HG02852 (cell line): ENCODE results near the gene EGFL8.
"Not testable (repeated sequence)": the region's sequence is repeated elsewhere in the genome, so short reads cannot be mapped to it uniquely, and the experiment has no call there.

ENCODE experiments used
- ATAC-seq: cut with Tn5 transposase; IDR thresholded peaks from one replicate; pipeline ENCODE4 v1.9.1; 2021; ENCODE audit warnings: mild to moderate bottlenecking, moderate library complexity; ENCODE audit not compliant: unreplicated experiment

Gene EGFL8

DNA sequence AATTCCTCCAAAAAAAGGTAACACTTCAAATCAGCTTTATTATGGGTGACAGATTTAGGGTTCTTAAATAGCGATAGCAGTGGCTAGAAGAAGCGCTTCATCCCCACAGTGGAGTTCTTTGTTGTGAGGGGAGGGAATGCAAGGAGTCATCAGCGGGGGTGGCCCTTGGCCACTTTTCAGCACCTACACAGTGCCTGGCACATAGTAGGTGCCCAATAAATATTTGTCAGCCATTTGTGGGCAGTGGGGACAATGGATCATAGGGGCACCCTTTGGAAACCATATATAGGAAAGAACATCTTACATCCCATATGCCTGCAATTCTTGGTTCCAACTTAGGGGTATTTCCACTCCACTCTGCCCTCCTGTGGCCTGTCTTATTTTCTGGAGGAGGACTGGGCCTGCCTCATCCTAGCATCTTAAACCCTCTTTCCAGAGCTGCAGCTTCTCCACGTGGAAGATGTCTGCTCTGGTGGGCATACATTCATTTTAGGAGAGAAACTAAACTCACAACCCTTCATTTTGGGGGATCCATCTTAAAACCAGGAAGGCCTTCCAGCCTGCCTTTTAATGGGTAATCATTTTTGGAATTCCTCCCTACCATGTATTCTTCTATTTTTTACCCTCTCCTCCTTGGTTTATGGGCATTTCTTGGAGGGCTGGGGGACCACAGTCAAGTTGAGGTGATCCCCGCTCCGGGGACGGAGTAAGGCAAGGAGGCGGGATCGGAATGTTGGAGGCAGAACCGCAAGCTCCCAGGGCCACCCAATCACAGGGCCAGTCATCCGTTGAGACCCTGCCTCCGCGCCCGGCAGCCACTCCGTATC is 30.6 kb downstream of the EGFL8 start:
- ATAC-seq: peak; percentile 71

DNA sequence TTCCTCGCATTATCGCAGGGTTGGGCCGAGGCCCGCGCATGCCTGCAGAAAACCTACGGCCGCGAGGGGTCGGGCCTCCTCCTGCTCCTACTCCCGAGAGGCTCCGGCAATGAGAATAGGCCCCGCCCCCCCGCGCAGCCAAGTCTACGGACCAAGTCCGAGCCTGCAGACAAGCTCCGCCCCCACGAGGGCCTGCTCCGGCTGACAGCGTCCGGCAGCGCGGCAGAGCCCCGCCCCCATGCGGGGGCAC is 31.2 kb downstream of the EGFL8 start:
- no peak for ATAC-seq

DNA sequence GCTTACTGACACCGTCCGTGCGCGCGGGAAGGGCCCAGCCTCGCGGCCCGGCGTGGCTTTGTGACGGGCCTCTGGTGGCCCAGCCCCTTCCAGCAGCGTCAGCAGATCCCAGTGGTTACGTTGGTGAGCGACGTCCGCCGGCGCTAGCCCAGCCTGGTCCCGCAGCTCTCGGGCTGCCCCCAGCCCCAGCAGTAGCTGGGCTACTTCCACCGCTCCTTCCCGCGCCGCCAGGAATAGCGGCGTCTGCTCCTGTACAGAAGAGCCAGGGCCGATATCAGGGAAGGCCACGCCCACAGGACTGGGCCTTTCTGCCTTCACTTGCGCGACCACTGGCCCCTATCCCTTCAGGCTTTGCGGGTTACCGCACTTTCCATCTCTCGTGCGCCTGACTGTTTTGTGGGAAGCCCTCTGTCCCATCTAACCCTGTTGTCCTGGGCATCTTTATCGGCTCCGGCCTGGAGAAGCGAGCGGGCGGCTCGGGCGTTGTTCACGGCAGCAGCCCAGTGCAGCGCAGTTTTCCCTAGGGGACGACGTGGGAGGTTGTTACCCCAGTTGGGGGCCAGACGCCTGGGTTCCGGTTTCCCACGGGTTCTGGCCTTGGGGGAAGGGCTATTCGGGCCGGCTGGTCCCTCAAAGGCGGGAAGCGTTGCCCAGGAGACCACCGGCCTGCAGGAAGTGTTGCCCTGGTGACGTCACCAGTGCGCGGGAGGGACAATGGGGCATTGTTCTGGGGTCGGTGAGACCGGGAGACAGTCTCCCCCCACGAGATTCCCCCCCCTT is 31.7 kb downstream of the EGFL8 start:
- peak; percentile 72 for ATAC-seq

DNA sequence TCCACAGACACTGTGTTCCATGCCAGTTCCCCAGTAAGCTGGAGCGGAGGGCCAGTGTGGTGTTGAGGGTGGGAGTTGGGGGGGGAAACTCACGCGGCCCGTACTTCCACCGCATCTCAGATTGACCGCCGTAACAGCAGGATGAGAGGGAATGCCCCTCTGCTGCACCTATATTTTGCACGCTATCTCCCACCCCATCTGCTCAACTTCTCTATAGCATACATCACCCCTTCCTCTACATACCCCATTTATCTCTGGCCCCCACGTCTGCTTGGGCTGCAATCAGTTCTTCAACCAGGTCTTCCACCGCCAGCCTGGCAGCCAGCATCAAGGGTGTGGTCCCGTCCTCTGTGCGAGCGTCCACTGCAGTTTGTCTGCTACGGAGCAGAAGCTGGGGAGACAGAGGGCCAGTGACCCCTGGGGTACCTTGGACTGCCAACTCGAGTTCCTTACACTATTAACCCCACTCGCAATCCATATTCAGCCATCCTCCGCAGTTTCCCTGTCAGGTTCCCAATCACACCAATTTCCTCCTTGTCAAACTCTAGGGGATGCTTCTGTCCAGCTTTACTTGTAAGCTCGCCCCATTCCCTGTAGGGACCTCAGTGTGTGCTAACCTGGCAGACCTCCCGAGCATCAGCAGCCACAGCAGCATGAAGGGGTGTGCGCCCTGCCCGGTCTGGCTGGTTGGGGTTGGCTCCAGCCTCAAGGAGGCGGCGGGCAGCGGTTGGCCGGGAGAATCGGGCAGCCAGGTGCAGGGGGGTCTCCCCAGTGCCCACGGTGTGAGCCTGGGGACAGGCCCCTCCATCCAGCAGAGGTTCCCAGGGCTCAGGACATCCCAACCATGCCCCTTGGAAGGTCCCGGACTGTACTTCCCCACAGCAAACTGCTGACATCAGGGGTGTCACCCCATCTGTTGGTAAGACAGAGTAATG is 32.6 kb downstream of the EGFL8 start:
- ATAC-seq: no peak

DNA sequence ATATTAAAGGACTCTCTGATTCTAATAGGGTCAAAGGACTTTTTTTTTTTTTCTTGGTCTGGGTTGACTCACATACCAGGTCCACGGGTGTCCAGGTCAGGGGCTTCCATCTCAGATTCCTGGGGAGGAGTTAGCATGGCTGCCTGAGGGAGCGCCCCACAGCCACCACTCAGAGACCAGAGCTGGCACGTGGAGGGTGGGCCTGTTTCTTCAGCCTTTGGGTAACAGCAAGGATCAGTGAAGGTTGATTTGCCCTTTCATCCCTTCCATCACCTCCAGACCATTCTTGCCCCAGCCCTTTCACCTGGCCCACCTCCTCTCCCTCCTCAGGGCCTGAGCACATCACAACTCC is 33.9 kb downstream of the EGFL8 start:
- ATAC-seq: no peak

DNA sequence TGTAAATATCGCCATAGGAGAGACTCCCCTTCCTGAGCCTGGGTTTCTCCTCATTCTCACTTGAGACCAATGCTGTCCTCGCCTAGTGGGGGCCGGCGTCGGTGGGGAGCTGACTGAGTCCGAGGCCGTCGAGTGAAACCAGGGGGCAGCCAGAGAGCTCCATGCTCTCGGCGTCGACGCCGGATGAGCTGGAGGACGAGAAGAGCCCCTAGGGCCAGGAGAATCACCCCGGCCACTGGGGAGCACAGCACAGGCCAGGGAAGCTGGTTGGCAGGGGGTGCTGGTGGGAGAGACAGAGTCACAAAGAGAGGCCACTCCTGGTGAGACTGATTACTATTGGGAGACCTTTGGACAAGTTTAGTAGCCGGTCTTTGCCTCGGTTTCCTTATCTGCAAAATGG is 34.5 kb downstream of the EGFL8 start:
- ATAC-seq: no peak

DNA sequence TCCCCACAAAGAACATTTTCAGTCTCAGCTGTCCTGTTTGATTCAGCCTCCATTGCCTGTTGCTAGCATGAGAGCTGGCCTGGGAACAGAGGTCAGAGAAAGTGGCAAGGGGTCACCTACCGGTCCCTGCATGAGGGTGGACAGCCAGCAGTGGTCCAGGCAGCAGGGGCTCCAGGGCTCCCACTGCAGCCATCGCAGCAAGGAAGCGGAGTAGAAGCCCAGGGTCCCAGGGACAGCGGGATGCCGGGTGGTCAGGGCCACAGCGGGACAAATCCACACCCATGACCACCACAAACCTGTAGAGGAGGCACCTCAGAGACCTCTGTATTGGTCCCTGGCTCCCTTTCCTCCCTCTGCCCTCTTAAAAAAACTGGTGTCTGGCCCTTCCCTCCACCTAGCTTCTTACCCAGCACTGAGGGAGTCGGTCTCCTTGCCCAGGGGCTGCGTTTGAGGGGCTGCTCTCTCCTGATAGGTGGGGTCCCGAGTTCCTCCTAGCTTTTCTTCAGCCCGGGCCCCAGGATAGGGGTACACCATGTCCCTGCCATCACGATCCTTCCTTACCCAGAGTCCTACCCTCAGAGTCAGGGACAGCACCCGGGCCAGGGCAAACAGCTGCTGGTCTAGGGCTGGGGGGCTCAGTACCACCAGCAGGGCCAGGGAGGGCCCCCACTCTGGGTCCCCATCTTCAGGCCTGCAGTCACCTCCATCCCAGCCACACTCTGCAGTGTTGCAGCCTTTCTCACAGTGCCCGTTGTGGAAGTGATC is 36.5 kb downstream of the EGFL8 start:
- ATAC-seq: no peak

DNA sequence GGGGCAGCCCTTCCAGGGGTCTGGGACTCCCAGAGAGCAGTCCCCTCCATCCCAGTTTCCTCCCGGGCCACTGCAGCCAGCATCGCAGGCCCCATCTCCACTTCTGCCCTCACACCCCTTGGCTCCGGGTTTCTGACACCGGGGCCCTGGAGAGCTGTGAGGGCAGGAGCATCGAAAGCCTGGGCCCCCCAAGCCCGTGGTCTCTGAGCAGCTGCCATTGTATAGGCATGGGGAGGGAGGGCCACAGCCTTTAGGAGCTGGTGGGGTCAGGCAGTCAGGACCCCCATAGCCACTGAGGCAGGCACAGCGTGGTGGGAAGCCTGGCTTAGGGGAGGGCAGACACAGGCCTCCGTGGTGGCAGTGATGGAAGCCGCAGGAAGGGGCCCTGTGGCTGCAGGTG is 37.8 kb downstream of the EGFL8 start:
- ATAC-seq: no peak

DNA sequence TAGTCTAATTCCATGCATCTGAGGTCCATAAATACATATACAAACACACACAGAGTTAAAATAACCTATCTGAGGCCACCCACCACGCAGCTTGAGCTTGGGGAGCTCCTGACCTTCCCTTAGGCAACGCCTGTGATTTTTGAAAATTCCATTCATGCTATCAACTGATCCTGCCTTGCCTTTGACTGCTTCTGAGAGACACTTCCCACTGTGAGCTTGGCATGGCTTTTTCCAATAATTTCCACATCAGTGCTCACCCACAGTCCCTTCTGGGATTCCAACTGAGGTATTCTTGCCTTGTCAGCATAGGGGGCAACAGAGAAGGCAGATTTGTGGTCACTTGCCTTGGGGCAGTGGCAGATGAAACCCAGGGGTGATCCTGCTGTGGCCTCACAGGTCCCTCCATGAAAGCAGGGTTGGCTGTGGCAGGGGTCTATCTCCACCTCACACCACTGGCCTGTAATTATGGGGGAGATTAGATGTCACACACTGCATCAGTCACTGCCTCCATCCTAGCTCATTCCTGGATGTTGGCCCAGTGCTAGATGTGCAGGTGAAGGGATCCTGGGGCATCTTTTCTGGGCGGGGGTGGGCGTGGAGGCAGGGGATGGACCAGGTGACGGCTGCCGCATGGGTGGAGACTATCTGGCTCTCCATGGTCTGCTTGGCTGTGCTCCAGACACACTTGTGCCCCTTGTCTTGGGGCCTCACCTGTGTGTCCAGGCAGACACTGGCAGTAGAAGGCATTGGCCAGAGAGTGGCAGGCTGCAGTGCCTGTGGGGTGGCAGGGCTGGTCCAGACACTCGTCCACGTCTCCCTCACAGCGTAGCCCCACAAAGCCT is 39.3 kb downstream of the EGFL8 start:
- no peak for ATAC-seq

DNA sequence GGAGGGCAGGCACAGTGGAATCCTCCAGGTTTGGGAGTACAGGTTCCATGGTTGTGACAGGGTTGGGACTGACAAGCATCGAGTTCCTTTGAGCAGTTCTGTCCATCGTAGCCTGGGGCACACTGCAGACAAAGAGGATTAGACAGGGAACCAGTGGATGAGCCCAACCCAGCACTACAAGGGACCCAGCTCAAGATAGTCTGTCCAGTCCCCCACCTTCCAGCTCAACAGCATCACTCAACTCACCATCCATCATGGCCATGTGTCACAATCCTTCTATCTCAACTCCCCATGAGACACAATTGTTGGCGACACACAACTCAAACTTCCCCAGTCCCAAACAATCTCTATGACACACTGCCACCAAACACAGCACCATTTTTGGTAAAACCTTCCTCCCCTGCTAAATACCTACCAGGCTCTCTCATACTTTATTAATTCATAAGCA is 39.9 kb downstream of the EGFL8 start:
- ATAC-seq: no peak

DNA sequence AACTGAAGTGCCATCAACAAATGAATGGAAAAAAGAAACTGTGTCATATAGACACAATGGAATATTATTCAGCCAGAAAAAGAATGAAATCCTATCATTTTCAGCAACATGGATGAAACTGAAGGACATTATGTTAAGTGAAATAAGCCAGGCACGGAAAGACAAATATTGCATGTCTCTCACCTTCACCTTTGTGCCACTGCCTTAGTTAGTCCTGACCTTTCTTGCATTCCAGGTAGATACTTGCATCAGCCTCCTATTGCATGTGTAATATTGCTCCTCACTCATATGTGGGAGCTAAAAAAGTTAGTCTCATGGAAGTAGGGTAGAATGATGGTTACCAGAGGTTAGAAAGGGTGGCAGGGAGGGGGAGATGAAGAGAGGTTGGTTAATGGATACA is 44.6 kb downstream of the EGFL8 start:
- ATAC-seq: no peak

DNA sequence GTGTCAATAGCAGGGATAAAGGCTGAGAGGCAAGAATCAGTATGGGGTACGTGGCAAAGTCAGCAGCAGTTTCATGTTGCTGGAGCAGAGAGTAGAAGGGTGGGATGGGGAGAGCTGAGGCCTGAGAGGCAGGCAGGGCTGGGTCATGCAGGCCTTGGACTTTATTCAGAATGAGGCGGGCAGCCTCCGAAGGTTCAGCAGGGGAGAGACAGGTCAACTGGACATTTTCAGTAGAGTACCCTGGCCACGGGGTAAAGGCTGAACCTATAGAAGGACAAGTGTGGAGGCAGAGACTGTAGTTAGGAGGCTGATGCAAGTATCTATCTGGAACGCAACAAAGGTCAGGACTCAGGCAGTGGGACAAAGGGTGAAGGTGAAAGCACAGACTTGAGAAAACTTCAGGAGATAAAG is 45.8 kb downstream of the EGFL8 start:
- no peak for ATAC-seq

DNA sequence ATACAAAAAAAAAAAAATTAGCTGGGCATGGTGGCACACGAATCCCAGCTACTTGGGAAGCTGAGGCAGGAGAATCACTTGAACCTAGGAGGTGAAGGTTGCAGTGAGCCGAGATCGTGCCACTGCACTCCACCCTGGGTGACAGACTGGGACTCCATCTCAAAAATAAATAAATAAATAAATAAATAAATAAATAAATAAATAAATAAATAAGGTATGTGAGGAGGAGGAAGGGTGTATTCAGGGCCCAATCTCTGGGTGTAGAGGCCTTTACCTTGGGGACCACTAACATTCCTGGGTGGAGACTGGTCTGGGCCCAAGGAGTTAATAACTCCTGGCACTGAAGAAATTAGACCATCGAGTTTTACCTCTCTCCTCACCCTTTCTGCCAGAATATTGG is 47.0 kb downstream of the EGFL8 start:
- not testable (repeated sequence) for ATAC-seq

DNA sequence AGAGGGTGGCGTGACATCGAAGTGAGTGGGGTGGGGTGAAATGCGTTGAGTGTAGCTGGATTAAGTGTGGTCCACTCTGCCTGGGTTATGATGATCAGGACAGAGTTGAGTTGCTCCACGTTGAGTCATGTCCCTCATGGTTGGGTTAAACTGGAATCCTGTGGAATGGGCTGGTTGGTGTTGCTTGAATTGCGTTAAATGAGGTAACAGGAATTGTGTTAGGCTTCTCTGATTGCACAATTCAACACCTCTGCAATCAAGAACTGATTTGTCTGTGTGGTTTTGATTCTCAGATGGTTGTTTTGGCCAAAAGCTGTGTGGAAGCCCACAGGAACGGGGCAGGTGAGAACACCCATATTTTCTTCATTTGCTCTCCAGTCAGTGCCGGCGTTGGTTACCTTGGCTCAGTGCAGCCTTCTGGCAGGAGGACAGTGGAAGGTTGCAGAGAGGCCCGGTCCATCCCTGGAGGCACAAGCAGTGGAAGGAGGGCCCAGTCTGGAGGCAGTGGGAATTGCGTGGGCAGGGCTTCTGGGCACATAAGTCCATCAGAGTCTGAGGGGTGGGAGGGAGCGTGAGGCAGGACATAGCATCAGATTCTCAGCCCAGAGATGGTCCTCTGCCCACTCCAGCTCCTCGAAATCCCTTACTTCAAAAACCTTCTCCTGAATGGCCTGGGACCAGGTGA is 47.8 kb downstream of the EGFL8 start:
- ATAC-seq: no peak

DNA sequence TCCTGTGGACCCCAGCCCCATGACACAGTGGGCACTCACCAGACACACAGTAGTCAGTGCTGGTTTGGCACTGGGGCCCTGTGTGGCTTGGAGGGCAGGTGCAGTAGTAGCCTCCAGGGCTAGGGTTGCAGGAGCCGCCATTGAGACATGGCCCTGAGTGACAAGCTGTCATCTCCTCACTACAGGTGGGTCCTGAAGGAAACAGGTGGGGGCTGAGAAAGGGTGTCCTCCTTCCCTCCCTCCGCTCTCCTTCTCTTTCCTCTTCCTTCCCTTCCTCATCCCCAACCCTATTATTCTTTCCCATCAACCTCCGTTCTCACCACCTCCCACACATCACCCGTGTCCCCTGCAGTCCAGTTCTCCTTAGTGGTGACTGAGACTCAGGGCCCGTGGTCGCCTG is 49.3 kb downstream of the EGFL8 start:
- no peak for ATAC-seq

DNA sequence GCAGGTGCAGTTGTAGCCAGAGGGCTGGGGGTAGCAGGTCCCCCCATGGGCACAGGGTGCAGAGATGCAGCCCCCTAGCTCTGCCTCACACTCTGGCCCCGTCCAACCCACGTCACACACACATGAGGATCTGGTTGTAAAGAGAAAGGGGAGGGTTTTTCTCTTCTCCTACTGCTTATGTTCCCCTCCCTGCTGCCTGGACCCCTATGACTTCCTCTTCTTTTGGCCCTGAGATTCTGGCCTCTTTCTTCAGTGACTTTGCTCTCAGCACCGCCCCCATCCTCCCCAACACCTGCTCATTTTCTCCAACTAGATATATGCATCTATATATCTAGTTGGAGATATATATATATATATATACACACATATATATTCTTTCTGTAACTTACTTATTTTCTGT is 49.7 kb downstream of the EGFL8 start:
- ATAC-seq: no peak

DNA sequence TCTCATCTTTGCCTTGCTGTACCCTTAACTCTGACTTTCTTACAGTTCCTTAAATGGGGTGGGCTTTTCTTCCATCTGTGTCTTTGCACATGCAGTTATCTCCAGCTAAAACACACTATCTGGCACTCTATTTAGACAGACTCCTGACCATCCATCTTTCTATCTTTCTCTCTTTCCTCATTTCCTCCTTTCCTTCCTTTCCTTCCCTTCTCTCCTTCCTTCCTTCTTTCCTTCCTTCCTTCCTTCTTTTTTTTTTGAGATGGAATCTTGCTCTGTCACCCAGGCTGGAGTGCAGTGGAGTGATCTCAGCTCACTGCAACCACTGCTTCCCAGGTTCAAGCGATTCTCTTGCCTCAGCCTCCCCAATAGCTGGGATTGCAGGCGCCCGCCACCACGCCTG is 51.2 kb downstream of the EGFL8 start:
- ATAC-seq: no peak

DNA sequence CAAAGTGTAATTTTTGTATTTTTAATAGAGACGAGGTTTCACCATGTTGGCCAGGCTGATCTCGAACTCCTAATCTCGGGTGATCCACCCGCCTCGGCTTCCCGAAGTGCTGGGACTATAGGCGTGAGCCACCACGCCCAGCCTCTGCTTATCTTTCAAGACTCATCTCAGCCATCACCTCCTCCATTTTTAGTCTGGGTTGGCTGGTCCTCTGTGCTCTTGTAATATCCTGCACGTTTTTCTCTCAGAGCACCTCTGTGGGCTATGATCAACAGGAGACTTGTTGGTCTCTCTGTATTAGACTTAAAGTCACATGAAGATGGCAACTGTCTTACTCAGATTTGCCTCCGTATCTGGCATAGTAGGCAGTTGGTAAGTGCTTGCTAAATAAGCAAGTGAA is 51.9 kb downstream of the EGFL8 start:
- no peak for ATAC-seq

DNA sequence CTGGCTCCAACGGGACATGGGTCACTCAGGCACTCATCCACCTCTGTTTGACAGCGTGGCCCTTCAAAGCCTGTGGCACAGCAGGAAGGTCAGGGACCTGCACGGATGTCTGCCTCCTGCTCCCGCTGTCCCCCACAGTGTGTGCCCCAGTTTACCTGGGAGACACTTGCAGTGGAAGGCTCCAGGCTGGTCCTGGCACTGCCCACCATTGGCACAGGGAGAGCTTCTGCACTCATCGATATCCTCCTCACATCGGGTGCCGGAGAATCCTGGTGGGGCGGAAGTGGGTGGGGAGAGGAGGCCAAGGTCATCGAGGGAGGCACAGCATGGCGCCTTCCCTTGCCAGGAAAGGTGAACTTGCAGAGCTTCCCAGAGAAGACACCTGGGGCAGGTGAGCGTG is 52.6 kb downstream of the EGFL8 start:
- no peak for ATAC-seq
